Activated CD4-positive, alpha-beta T cell treated with anti-CD3 and anti-CD28 coated beads, Interleukin-2, amount 50 U/mL, for 48 hours (primary cell): Measurements from ENCODE around the gene SLC41A3.
"Not testable (repeated sequence)": the region's sequence is repeated elsewhere in the genome, so short reads cannot be mapped to it uniquely, and the experiment has no call there.

Source experiments
- DNase-seq, 2 experiments: peaks; one replicate each; pipeline ENCODE4 v3.0.0-alpha.2; 2020

The SLC41A3 gene

GRCh38 chr3:126081618-126082361 lies 2.1 kb downstream of the SLC41A3 start:
- DNase-seq = peak in 1 of 2 experiments; percentile 20

- DNase-seq = no peak
Measured at GRCh38 chr3:126080970-126081369, 3.0 kb downstream of the SLC41A3 start.

GRCh38 chr3:126078866-126079265 lies 5.1 kb downstream of the SLC41A3 start:
- DNase-seq = no peak

GRCh38 chr3:126077754-126078153 lies 6.2 kb downstream of the SLC41A3 start:
- no peak for DNase-seq

- DNase-seq = no peak
Measured at GRCh38 chr3:126076140-126076539, 7.8 kb downstream of the SLC41A3 start.

- no peak for DNase-seq
Measured at GRCh38 chr3:126070146-126070545, 13.8 kb downstream of the SLC41A3 start.

DNA sequence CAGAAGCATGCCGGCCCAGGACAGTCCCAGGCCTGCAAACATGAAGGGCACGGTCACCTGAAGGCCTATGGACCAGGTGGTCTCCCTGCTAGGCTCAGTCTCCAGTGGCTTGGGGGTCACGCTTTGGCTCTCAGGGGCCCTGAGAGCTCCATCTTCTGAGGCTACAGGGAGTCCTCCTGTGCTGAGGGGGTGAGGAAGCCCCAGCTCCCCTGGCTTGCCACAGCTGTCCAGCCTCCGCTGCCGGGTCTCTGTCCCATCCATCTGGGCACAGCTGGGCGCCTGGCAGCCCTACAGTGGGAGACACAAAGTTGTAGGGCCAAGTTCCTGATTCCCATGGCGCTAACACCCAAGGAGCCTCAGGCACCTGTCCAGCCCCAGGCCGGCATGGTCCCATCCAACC lies 16.0 kb downstream of the SLC41A3 start:
- DNase-seq = no peak

GRCh38 chr3:126066676-126067075 lies 17.2 kb downstream of the SLC41A3 start:
- not testable (repeated sequence) for DNase-seq

DNA sequence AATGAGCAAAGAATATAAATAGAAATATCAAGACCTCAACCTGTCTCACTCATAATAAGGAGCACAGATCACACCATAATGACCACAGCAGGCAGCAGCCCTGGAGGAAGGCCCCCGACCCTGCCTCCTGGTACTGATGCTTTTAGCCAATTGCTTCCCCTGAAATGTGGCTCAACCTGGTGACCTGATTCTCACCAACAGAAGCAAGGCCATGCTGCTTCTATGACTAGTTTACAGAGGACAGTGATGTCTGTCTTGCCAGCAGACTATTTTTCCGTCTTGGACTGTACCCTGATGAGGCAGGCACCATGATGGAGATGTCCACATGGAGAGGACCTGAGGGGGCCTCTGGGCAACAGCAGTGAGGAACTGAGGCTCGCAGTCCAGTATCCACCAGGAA lies 18.0 kb downstream of the SLC41A3 start:
- no peak for DNase-seq

GRCh38 chr3:126064627-126065258 lies 19.2 kb downstream of the SLC41A3 start:
- DNase-seq = no peak

DNA sequence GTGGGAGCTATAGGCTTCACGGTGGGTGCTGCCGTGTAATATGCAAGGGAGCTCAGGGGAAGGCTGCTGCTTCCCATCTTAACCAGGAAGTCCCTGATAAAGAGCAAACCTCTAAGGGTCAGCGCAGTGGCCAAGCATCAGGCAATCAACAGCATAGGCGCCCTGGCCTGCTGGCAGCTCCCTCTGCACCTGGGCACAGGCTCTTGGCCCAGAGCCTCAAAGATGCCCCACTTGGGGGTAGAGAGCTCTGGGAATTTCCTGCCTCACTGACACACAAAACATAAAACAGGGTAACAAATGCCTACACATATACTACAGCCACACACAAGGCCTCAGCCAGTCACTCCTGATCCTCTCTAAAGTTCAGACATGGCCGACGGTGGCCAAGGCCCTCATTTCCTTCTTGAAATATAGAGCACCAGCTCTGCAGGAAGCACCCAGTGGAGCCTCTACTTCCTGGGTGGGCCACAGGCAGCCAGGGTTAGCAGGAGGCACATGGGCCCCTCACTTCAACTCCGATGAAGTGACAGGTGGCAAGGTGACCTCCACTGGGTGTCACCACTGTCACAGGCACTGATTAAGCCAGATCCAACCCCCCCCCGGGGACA lies 20.5 kb downstream of the SLC41A3 start:
- DNase-seq = no peak

DNA sequence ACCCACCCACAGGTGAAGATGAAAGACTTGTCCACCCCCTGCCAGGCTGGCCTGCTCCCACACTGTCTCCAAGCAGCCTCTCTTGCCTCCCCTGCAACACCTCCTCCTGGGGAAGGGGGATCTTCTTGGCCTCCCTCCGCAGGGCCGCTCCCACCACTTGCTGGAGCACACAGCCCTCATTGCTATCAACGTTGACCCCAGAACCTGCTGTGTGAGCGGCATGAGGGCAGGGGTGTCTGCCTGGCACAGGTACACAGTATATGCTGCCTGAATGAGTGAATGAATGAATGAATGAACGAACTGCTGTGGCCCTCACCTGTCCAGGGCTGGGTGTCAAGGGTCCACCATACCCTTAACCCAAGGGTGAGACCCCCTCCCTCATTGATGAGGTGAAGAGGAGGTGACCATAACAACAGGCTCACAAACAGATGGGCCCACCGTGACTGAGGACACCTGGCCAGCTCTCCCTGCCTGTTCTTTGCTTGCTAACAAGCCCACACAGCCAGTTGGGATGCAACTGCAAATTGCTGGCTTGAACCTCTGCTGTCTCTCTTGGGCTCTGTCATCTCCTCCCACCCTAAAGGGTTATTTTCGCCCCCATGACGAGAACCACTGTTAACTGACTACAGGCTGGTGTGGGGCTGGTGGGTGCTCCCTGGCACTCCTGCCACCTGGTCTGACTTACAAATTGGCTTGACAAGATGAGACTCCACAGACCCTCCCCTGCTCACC lies 22.5 kb downstream of the SLC41A3 start:
- no peak for DNase-seq

DNA sequence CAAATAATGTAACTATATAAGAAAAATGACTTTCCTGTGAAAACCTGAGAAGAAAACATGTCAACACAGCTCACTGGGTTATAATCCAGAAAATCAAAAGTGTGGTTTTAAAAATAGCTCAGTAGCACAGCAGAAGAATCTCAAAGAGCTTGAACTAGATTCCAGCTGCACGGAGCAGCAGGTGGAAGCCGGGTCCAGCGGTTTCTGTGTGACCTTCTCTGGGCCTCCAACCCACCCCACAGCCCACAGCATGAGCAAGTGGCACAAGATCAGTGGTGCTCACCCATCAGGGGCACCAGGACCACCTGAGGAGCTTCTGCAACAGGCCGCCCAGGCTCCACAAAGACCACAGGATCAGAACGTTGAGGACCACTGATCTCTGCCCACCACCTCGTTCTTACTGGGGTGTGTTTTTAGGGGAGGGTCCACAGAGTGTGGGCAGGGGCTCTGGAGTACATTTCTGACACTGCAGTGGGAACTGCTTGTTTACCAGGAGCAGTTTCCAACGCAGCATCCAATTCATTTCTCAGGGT lies 23.2 kb downstream of the SLC41A3 start:
- no peak for DNase-seq

- DNase-seq = no peak
Measured at GRCh38 chr3:126058666-126059065, 25.3 kb downstream of the SLC41A3 start.

DNA sequence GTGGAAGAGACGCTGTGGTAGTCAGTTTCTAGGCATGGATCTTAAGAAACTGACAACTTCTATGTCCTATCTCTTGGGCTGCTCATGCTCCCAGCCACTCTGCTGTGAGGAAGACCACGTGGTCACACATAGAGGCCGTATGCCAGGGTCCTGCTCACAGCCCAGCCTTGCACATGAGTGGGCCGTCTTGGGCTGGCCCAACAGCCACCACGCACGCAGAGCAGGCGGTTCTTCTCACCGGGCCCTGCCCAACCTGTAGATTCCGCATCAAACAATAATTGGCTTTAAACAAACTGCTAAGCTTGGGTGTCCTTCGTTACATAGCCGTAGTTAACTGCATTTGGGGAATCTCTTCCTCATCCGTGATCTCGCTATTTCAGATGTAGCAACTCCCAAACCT lies 26.0 kb downstream of the SLC41A3 start:
- no peak for DNase-seq

- DNase-seq = no peak
Measured at GRCh38 chr3:126057501-126057819, 26.5 kb downstream of the SLC41A3 start.

- no peak for DNase-seq
Measured at GRCh38 chr3:126056681-126057500, 27.0 kb downstream of the SLC41A3 start.

- DNase-seq = no peak
Measured at GRCh38 chr3:126056088-126056487, 27.8 kb downstream of the SLC41A3 start.

DNA sequence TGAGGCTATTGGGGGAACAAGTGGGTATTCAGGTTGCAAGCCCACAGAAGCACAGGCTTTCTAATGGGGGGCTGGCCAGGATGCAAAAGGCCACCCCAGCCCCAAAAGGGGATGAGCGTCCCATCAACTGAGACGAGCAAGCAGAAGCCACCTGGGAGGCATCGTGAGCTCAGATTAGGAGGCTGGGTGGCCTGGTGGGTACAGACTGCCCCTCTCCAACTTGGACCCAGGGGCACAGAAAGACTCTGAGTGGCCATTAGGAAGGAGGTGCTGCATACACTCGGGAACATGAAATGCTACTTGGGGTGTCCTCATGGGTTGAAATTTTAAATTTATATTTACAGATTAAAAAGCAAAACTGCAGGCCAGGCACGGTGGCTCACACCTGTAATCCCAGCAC lies 29.1 kb downstream of the SLC41A3 start:
- DNase-seq = no peak

DNA sequence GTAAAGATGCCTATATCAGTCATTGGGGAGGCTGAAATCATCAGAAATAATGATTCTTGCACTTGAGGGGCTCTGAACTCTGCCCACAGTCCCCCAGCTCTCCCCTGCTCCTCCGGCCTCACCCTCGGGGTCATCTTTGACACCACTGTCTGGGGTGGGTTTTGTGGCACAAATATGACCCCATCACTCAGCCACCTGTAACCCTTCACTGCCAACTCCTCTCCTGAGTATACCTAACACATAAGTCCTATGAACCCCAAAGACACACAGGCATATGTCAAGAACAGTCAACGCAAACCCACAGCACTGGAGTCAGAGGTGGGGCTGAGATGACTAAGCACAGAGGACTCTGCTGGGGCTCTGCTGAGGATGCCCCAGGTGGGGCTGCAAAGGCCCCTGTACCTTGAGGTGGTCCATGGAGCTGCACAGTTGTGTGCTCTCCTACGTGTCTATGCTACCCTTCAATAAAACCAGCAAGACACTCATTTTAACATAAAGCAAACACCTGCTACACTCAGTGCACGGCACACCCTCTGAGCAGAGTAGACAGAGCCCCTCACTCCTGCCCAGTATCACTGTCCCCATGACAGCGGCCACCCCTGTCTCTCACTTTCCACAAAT lies 29.9 kb downstream of the SLC41A3 start:
- no peak for DNase-seq

- DNase-seq = no peak
Measured at GRCh38 chr3:126053513-126053912, 30.4 kb downstream of the SLC41A3 start.
